Measurements from ENCODE around the gene TNIP1. TPM values are rescaled to one million over a fixed set of nuclear protein-coding genes. Genes with fewer than 3 reads are reported as not detected.

TNIP1 gene
- polyA plus RNA-seq, 1 of the 3 experiments (the other 2 are of a cell fraction), result 46.2 TPM

GRCh38 chr5:151005187-151005949, 75.5 kb downstream of the TNIP1 start (continued):
- TF ChIP-seq ZBTB33 (IDR thresholded peaks at IDR 0.05; ENCODE audit: borderline replicate concordance, low read depth), result no peak
- TF ChIP-seq GATA2 (CRISPR knock-in tag; IDR thresholded peaks at IDR 0.05), result no peak
- TF ChIP-seq MXI1 (IDR thresholded peaks at IDR 0.05; ENCODE audit: low read depth, low read length), result no peak

- no peak overlapping the region for H3K4me3 ChIP-seq (ENCODE audit: low read depth in 2 of 2, low read length in 1 of 2)
- ChIA-PET CTCF (interaction anchor here (1.6 to 1.8 kb wide), 4 partner anchors 44 to 161 kb away, joined by 4 to 10 read pairs (median 8); no protein-coding TSS in a partner anchor), POLR2A (no interaction called here)
- 79% methylated on average over 2 of the region's 2 CpGs for WGBS (ENCODE audit: low lambda C conversion rate)
- DNase-seq, result no peak
- H3K27me3 ChIP-seq (ENCODE audit: insufficient read depth), result no peaks in the 10 kb centered on the region
- H3K9me2 ChIP-seq, result no peaks in the 10 kb centered on the region
- TF ChIP-seq NFIC (IDR thresholded peaks at IDR 0.05; ENCODE audit: borderline replicate concordance) (no peak), JUND (IDR thresholded peaks at IDR 0.05) (no peak), RXRA (IDR thresholded peaks at IDR 0.05; ENCODE audit: borderline replicate concordance, low read depth) (no peak), CHD2 (IDR thresholded peaks at IDR 0.05; ENCODE audit: low read length, partially characterized antibody) (no peak), CTCF (IDR thresholded peaks at IDR 0.05) (no peak), FOXJ3 (CRISPR knock-in tag; IDR thresholded peaks at IDR 0.05) (no peak), PBX3 (IDR thresholded peaks at IDR 0.05) (no peak)
- no peaks in the 10 kb centered on the region for H3F3A ChIP-seq (replicated peaks; ENCODE audit: insufficient read depth)
- H3K4me1 ChIP-seq (ENCODE audit: control insufficient read depth in 1 of 2, insufficient read depth in 2 of 2, low read depth in 1 of 2, low read length in 1 of 2), result no peaks in the 10 kb centered on the region; a peak in 1 of 4 replicates
- no peaks in the 10 kb centered on the region for H3K9me3 ChIP-seq
- no peak overlapping the region for H3K9ac ChIP-seq
- H2AFZ ChIP-seq (ENCODE audit: low read depth), result no peak overlapping the region
- H3K4me2 ChIP-seq, result no peak overlapping the region
- H3K27ac ChIP-seq (ENCODE audit: low read depth in 2 of 2, low read length in 1 of 2), result no peak overlapping the region
- H3K79me2 ChIP-seq (ENCODE audit: insufficient read depth), result no peaks in the 10 kb centered on the region
- H4K20me1 ChIP-seq (ENCODE audit: insufficient read depth), result no peaks in the 10 kb centered on the region
- H3K36me3 ChIP-seq (replicated peaks in 1 of 2; ENCODE audit: control insufficient read depth in 1 of 2, insufficient read depth in 2 of 2, low read length in 1 of 2), result no peaks in the 10 kb centered on the region
Observed at GRCh38 chr5:151004499-151004898, 76.3 kb downstream of the TNIP1 start.

All from SK-N-SH (cell line).